Activated CD4-positive, alpha-beta T cell treated with anti-CD3 and anti-CD28 coated beads, Interleukin-2, amount 10 ng/mL, durations not matched to agents 7 days and 5 days (primary cell): ENCODE measurements around the gene CRNN. TPM values are rescaled to one million over a fixed set of nuclear protein-coding genes. Genes with fewer than 3 reads are reported as not detected.
A peak's percentile ranks its signal among the peaks of the same experiment; 100 is the strongest.

Experiments
- CTCF ChIA-PET: fragments of 350-600 bp; sonication (Branson Sonifier 250); formaldehyde crosslinking; loops from one replicate; lab custom pipeline; 2021; ENCODE audit warnings: antibody characterized with exemption; lab: Charles Lee
- POLR2A ChIA-PET: fragments of 350-600 bp; sonication (Branson Sonifier 250); formaldehyde crosslinking; loops from one replicate; lab custom pipeline; 2021; ENCODE audit warnings: antibody characterized with exemption; lab: Charles Lee
- DNase-seq: peaks from one replicate; pipeline ENCODE4 v3.0.0-alpha.2; 2020
- H3K27ac Mint-ChIP-seq: one replicate; pipeline ENCODE4 v1.8.0; 2021; ENCODE audit warnings: mild to moderate bottlenecking, moderate library complexity, mixed read lengths
- H3K27me3 Mint-ChIP-seq: one replicate; pipeline ENCODE4 v1.8.0; 2021; ENCODE audit warnings: mixed read lengths
- H3K36me3 Mint-ChIP-seq: one replicate; pipeline ENCODE4 v1.8.0; 2021; ENCODE audit warnings: low read depth, mixed read lengths
- H3K4me1 Mint-ChIP-seq: one replicate; pipeline ENCODE4 v1.8.0; 2021; ENCODE audit warnings: mixed read lengths
- H3K4me3 Mint-ChIP-seq: one replicate; pipeline ENCODE4 v1.8.0; 2021; ENCODE audit warnings: mild to moderate bottlenecking, moderate library complexity, mixed read lengths
- H3K9me3 Mint-ChIP-seq: one replicate; pipeline ENCODE4 v1.8.0; 2021; ENCODE audit warnings: mixed read lengths
- total RNA-seq, 2 experiments: library from RNA; stranded (reverse); gene quantifications; one replicate each; pipeline ENCODE4 v1.2.3, GENCODE V29; 2021

CRNN gene
- total RNA-seq, 2 experiments from 2014 or later: not detected

DNA sequence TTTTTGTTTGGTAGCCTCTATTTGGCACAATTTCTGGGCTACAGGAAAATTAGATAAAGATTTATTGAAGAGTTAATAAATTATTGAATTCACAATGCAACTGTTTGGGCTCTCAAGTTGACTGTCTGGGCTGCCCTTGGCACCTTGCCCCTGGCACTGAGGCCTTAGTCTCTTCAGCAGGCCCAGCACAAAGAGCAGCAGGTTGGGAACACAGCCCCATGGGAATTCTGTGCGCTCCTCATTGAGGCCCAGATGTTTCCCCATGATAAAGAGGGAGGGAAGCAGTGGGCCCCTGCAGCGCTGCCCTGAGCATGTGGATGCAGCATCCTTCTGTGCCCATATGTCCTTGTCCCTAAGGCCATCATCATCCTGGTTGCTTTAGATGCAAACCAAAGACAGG is 2.9 kb downstream of the CRNN start:
- no peaks in the 10 kb centered on the region for H3K9me3 Mint-ChIP-seq
- no peaks in the 10 kb centered on the region for H3K4me1 Mint-ChIP-seq
- ChIA-PET CTCF (no interaction called here), POLR2A (no interaction called here)
- DNase-seq: no peak
- no peaks in the 10 kb centered on the region for H3K36me3 Mint-ChIP-seq
- H3K4me3 Mint-ChIP-seq: no peak overlapping the region
- H3K27me3 Mint-ChIP-seq: peaks cover 9% of the 10 kb centered on the region
- no peak overlapping the region for H3K27ac Mint-ChIP-seq

DNA sequence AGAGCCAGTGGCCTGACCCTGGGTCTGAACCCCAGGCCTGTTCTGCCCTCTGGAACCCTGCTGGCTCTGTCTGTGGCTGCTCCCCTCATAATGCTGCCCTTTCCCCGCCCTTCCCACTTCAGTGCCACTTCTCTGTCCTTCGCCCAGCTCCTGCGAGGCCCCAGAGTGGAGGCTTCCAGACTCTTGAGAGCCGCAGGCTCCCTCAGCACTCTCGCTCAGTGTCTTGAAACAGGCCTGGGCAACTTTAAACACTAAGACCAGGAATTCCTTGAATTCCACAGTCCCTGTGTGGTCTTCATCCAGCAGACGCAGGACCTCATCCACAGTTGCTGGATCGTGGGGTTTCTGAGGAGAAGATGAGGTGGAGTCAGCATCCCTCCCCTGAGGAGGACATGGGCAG is 3.5 kb downstream of the CRNN start:
- POLR2A ChIA-PET: no interaction called here
- Mint-ChIP-seq H3K27me3 (peaks cover 8% of the 10 kb centered on the region), H3K36me3 (no peaks in the 10 kb centered on the region), H3K4me3 (no peak overlapping the region), H3K9me3 (no peaks in the 10 kb centered on the region), H3K4me1 (no peaks in the 10 kb centered on the region), H3K27ac (no peak overlapping the region)
- no peak for DNase-seq
- CTCF ChIA-PET: no interaction called here

DNA sequence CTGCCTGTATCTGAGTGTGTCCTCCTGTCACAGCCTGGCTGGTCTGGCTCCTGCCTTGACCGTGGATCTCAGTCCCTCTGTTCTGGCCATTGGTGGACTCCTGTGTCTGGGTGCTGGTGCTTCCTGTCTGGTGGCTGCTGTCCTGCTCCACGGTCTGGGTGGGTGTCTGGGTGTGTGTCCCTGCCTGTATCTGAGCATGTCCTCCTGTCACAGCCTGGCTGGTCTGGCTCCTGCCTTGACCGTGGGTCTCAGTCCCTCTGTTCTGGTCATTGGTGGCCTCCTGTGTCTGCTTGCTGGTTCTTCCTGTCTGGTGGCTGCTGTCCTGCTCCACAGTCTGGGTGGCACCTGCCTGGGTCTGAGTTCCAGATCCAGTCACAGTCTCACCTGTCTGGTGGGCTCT is 4.0 kb downstream of the CRNN start:
- Mint-ChIP-seq H3K9me3 (no peaks in the 10 kb centered on the region), H3K27me3 (peaks cover 7% of the 10 kb centered on the region), H3K4me1 (no peaks in the 10 kb centered on the region), H3K27ac (no peak overlapping the region), H3K4me3 (no peak overlapping the region), H3K36me3 (no peaks in the 10 kb centered on the region)
- POLR2A ChIA-PET: no interaction called here
- no peak for DNase-seq
- CTCF ChIA-PET: no interaction called here

DNA sequence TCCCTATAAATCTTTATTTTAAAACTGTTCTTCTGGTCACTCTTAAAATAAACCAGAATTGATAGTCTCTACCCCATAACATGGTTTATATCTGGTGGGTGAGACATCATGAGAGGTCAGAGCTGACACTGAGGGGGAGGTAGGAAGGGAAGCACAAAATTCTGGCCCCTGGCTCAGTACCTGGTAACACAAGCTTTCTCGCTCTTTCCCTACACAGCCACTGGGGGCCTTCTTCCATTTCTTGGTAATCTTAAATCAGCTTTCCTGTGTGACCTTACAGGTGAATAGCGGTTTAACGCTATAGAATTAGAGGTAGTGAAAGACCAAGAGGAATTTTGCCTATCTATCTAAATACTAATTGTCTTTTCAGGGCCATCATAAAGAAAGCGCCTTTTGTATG is 5.4 kb downstream of the CRNN start:
- H3K36me3 Mint-ChIP-seq: no peaks in the 10 kb centered on the region
- peaks cover 12% of the 10 kb centered on the region for H3K27me3 Mint-ChIP-seq
- no peaks in the 10 kb centered on the region for H3K9me3 Mint-ChIP-seq
- H3K27ac Mint-ChIP-seq: no peak overlapping the region
- POLR2A ChIA-PET: no interaction called here
- DNase-seq: no peak
- CTCF ChIA-PET: no interaction called here
- no peaks in the 10 kb centered on the region for H3K4me1 Mint-ChIP-seq
- no peak overlapping the region for H3K4me3 Mint-ChIP-seq

DNA sequence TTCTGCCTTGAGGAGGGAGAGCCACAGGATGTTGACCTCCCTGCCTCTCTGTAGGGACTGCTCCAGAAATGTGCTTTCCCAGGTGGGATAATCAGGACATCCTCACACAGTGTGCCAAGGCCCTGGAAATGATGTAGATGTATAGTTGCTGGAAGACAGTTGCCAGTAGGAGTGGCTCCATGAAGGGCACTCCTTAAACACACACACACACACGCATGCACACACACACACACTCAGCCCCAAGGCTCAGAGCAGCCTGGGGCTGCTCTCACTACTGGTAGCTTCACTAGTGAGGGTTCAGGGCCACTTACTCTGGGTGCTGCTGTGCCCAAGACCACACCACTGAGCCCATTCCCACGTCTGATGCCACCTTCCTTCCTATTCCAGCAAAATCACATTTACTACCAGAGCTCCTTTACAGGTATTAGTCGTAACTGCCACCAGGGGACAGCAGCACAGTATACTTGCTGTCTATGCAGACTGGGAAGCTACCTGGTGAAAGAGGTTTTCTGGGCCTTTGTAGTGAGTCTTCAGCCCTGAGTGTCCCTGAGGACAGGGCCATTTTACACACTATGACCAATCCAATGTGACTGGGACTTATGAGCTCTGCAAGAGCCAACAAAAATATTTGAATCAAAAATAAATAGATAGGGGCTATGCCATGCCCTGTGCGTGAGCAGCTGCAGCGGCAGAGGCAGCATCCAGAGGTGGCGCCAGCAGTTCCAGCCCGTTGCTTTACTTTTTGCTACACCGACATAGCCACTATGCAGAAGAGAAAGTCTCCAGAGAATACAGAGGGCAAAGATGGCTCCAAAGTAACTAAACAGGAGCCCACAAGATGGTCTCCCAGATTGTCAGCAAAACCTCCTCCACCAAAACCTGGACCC is 15.0 kb downstream of the CRNN start:
- CTCF ChIA-PET: interaction anchor here (2.7 kb wide), 1 partner anchor 59 kb away, joined by 8 read pairs; no protein-coding TSS in a partner anchor
- H3K4me3 Mint-ChIP-seq: no peak overlapping the region
- no peaks in the 10 kb centered on the region for H3K9me3 Mint-ChIP-seq

DNA sequence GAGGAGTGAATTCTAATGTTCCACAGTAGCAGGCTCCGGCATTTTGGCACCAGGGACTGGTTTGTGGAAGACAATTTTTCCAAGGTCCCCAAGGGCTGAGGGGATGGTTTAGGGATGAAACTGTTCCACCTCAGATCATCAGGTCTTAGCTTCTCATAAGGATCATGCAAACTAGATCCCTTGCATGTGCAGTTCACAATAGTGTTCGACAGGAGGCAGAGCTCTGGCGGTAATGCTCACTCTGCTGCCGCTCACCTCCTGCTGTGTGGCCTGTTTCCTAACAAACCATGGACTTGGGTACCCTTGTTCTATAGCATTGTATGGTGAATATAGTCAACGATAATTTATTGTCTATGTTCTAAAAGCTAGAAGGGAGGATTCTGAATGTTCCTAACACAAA is 16.6 kb downstream of the CRNN start:
- Mint-ChIP-seq H3K27ac (no peak overlapping the region), H3K4me3 (no peak overlapping the region), H3K27me3 (peaks cover 27% of the 10 kb centered on the region), H3K4me1 (peaks cover 2% of the 10 kb centered on the region), H3K9me3 (no peaks in the 10 kb centered on the region), H3K36me3 (no peaks in the 10 kb centered on the region)
- ChIA-PET CTCF (interaction anchor here (2.7 kb wide), 1 partner anchor 61 kb away, joined by 8 read pairs; no protein-coding TSS in a partner anchor), POLR2A (no interaction called here)
- no peak for DNase-seq

More for the DNA sequence above, 15.0 kb downstream of the CRNN start:
- DNase-seq: peak; percentile 20
- Mint-ChIP-seq H3K36me3 (no peaks in the 10 kb centered on the region), H3K4me1 (no peaks in the 10 kb centered on the region), H3K27ac (no peak overlapping the region), H3K27me3 (peaks cover 26% of the 10 kb centered on the region)
- POLR2A ChIA-PET: no interaction called here

DNA sequence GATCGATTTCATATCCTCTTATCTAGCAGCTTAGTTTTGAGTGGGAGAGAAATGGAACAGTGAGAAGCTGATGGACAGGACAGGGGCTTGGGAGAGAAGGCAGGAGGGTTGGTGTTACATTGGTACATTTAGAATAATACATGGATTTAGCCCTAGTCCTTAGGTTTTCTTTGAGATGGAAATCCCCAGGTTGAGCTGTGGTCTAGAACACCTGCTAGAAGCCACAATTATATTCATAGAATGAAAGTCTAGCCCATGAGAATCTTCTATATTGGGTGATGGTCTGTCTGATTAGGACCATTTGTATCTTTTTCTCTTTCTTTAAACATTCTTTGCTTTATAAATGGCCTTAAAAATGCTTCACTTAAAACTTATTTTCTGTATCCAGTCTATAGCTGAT is 19.9 kb downstream of the CRNN start:
- peaks cover 4% of the 10 kb centered on the region for H3K4me1 Mint-ChIP-seq
- no peaks in the 10 kb centered on the region for H3K36me3 Mint-ChIP-seq
- ChIA-PET POLR2A (no interaction called here), CTCF (interaction anchor here (1.2 kb wide), 2 partner anchors 13 to 64 kb away, joined by 3 to 4 read pairs; no protein-coding TSS in a partner anchor)
- H3K27me3 Mint-ChIP-seq: peaks cover 34% of the 10 kb centered on the region
- no peaks in the 10 kb centered on the region for H3K9me3 Mint-ChIP-seq
- no peak for DNase-seq
- no peak overlapping the region for H3K4me3 Mint-ChIP-seq
- H3K27ac Mint-ChIP-seq: no peak overlapping the region

DNA sequence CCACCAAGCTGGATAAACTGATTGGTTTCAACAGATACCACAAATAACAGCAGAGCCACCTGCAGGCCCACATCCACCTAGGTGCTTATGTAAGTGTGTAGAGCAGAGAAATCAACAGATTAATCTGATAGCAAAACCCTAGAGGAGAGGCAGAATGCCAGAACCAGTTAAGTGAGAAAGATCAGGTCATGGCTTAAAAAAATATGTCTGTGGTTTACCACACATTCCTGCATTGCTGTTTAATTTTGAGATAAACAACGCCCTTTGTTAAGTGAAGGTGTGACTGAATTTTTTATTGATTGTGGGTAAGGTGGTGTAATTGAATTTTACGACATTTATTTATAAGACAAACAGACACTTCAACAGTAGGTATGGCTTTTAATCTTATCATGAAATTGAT is 21.2 kb downstream of the CRNN start:
- ChIA-PET POLR2A (no interaction called here), CTCF (interaction anchor here (1.2 kb wide), 1 partner anchor 14 kb away, joined by 3 read pairs; no protein-coding TSS in a partner anchor)
- no peak overlapping the region for H3K27ac Mint-ChIP-seq
- H3K9me3 Mint-ChIP-seq: no peaks in the 10 kb centered on the region
- H3K4me3 Mint-ChIP-seq: no peak overlapping the region
- peaks cover 4% of the 10 kb centered on the region for H3K4me1 Mint-ChIP-seq
- no peak for DNase-seq
- H3K27me3 Mint-ChIP-seq: peaks cover 39% of the 10 kb centered on the region
- no peaks in the 10 kb centered on the region for H3K36me3 Mint-ChIP-seq

DNA sequence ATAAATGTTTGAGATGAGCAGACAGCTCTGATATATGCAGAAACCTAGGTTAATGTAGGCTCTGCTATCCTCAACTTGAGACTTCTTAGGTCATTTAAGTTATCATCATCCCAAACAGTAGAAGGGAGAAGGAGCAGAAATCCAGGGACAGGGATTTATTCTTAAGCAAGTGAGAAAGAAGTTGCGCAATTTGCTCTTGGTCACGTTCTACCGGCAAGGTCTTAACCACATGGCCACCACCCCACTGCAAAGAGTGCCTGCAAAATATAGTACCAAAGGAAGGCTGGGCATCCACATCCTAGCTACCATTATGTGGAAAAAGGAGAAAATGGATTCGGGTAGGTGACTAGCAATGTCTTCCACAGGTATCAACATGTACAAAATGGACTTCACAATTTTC is 25.2 kb downstream of the CRNN start:
- H3K36me3 Mint-ChIP-seq: no peaks in the 10 kb centered on the region
- no peak for DNase-seq
- no peak overlapping the region for H3K27ac Mint-ChIP-seq
- H3K4me3 Mint-ChIP-seq: no peak overlapping the region
- H3K4me1 Mint-ChIP-seq: peaks cover 4% of the 10 kb centered on the region
- no peaks in the 10 kb centered on the region for H3K9me3 Mint-ChIP-seq
- H3K27me3 Mint-ChIP-seq: peaks cover 27% of the 10 kb centered on the region
- CTCF ChIA-PET: no interaction called here
- POLR2A ChIA-PET: no interaction called here

DNA sequence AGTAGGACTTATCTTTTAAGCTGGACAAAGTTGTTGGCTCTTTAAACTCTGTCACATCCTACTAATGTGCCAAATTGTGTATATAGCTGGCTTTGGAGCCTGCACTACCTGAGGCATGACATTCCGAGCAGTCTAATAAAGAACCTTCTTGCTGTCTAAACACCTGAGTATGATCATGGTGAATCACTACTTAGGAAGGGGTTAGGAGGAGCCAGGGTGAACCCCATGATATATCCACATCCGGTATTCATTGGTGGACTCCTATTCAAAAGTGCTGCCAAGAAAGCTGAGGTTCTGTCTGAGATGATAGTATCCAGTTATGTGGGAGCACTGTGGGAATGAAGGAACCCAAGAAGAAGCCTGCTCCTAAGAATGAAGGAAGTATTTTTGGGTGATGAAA is 27.1 kb downstream of the CRNN start:
- no peaks in the 10 kb centered on the region for H3K4me1 Mint-ChIP-seq
- no peak overlapping the region for H3K27ac Mint-ChIP-seq
- ChIA-PET CTCF (no interaction called here), POLR2A (no interaction called here)
- peaks cover 37% of the 10 kb centered on the region for H3K27me3 Mint-ChIP-seq
- no peaks in the 10 kb centered on the region for H3K9me3 Mint-ChIP-seq
- H3K4me3 Mint-ChIP-seq: no peak overlapping the region
- no peaks in the 10 kb centered on the region for H3K36me3 Mint-ChIP-seq
- no peak for DNase-seq

DNA sequence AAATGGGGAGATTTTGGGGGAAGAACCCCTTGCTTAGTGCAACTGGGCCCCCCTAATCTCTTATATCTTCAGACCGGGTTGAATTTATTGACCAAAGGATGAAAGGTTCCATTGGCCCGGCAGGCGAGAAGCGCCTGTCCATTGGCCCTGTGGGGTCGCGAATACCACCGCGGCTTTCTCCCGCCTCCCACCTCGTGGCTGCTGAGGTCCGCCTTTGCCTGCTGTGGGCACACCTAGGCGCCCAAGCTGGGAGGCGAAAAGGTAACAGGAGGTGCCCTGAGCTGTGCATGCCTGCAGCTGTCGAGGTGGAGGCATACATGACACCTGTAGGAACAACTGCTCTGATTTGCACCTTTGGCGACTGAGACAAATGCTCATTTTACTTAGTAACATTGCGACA is 33.1 kb downstream of the CRNN start:
- Mint-ChIP-seq H3K27ac (no peak overlapping the region), H3K9me3 (no peaks in the 10 kb centered on the region), H3K36me3 (no peaks in the 10 kb centered on the region), H3K4me1 (no peaks in the 10 kb centered on the region), H3K4me3 (no peak overlapping the region), H3K27me3 (peaks cover 21% of the 10 kb centered on the region)
- ChIA-PET CTCF (no interaction called here), POLR2A (no interaction called here)
- no peak for DNase-seq

DNA sequence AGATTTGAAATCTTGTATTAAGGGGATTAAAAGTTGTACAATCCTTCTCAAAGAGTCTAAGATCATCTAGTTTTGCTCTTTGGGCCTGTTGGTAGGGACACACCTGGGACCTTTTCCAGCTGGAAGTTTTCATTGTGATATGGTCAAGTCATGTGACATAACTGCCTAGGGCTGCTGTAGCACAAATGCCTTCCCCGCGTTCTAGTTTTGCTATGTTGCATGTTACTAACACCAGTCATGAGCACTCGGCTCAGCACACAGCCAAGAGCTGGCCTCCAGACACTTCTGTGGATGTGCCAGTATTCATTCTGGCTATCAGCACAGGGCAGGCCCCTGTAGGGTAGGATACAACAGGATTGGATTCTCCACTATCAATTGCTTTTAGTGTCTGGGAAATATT is 39.6 kb downstream of the CRNN start:
- peaks cover 1% of the 10 kb centered on the region for H3K9me3 Mint-ChIP-seq
- no peak for DNase-seq
- ChIA-PET CTCF (interaction anchor here (0.6 kb wide), 1 partner anchor 990 kb away, joined by 5 read pairs; no protein-coding TSS in a partner anchor), POLR2A (no interaction called here)
- no peaks in the 10 kb centered on the region for H3K4me1 Mint-ChIP-seq
- H3K27me3 Mint-ChIP-seq: peaks cover 4% of the 10 kb centered on the region
- H3K4me3 Mint-ChIP-seq: no peak overlapping the region
- no peak overlapping the region for H3K27ac Mint-ChIP-seq
- H3K36me3 Mint-ChIP-seq: no peaks in the 10 kb centered on the region

DNA sequence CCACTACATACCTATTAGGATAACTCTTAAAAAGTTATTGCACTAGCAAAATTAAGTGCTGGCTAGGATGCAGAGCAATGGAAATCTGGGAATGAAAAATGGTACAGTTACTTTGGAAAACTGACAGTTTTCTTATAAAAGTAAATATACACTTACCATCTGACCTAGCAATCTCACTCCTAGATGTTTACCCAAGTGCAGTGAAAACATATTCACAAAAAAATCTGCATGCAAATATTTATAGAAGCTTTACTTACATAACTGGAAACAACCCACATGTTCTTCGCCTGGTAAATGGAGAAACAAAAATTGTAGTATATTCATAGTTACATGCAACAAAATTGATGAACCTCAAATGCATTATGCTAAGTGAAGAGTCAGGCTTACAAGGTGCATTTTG is 41.4 kb downstream of the CRNN start:
- peaks cover 4% of the 10 kb centered on the region for H3K27me3 Mint-ChIP-seq
- ChIA-PET CTCF (no interaction called here), POLR2A (no interaction called here)
- H3K4me1 Mint-ChIP-seq: no peaks in the 10 kb centered on the region
- no peaks in the 10 kb centered on the region for H3K36me3 Mint-ChIP-seq
- H3K4me3 Mint-ChIP-seq: no peak overlapping the region
- H3K9me3 Mint-ChIP-seq: peaks cover 5% of the 10 kb centered on the region
- no peak for DNase-seq
- no peak overlapping the region for H3K27ac Mint-ChIP-seq
